ENCODE measurements around the gene CD8B.

DNA sequence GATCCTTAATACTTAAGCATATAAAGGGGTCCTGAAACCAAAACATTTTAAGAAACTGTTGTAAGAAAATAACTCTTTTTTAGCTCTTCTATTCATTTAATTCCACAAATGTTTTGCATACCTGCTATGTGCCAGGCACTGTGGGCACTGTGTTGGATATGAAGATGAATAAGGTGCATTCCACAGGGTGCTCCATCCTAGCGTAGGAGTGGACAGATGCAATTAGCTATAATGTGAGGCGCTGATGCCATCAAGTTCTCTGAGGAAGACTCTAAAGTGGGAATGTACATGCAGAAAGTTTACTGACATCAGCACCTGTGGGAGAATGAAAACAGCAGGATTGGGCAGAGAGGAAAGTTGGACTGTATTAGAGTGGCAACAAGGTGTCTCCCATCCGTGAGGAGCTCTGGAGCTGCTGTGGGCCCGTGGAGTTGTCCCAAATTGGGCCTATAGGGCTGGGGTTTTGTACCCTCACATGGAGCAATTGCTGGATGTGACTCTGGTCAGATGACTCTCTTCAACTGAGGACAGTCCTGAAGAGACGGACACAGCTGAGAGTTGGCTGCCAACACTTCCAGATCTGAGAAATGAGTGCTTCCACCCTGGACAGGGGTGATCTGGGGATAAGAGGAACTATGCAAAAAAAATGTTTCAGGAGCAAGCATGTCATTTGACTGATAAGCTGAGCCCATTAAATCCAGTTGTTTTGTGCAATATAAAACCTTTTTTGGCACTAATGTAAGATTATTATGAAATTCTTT is 93.3 kb downstream of the CD8B start:
- TF ChIP-seq, protein P1, sequence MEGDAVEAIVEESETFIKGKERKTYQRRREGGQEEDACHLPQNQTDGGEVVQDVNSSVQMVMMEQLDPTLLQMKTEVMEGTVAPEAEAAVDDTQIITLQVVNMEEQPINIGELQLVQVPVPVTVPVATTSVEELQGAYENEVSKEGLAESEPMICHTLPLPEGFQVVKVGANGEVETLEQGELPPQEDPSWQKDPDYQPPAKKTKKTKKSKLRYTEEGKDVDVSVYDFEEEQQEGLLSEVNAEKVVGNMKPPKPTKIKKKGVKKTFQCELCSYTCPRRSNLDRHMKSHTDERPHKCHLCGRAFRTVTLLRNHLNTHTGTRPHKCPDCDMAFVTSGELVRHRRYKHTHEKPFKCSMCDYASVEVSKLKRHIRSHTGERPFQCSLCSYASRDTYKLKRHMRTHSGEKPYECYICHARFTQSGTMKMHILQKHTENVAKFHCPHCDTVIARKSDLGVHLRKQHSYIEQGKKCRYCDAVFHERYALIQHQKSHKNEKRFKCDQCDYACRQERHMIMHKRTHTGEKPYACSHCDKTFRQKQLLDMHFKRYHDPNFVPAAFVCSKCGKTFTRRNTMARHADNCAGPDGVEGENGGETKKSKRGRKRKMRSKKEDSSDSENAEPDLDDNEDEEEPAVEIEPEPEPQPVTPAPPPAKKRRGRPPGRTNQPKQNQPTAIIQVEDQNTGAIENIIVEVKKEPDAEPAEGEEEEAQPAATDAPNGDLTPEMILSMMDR (IDR thresholded peaks at IDR 0.05; ENCODE audit: insufficient read depth, low read depth, low read length) = no peak
- no peak for TF ChIP-seq EZH2 (IDR thresholded peaks at IDR 0.05; ENCODE audit: insufficient read depth, low read length)
